Measurements from ENCODE around the gene ARHGAP30.
"Not testable (repeated sequence)": the region's sequence is repeated elsewhere in the genome, so short reads cannot be mapped to it uniquely, and the experiment has no call there.

Gene ARHGAP30

DNA sequence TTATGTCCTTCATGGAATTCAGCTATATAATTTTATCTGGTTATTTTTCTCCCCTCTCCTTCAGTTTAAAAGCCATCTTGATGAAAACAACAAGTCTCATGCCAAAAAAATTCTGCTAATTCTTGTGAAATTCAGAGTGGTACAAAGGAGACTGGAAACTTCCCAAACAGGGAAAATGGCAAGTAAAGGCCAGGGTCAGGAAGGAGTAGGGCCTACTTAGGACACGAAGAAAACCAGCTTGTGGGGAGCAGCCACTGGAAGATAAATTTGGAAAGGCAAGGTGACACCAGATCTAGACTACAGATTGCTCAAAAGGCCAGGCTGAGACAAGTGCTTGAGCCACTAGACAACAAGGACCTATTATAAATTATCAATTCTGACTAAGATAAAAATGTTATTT lies 37.3 kb downstream of the ARHGAP30 start:
- DNase-seq (ENCODE audit: low read depth, low spot score), result no peak
- in situ Hi-C loops (cut with HindIII; ENCODE audit: low sequenced_read_pairs), result loop anchor here (25.0 kb wide), 1 partner anchor 105 kb away; the partner anchor contains the start of gene DEDD
- no peak for TF ChIP-seq CTCF (IDR thresholded peaks at IDR 0.05; ENCODE audit: low read depth, low read length)
- H3K4me3 ChIP-seq (ENCODE audit: low read depth, low read length), result no peak overlapping the region

GRCh38 chr1:161031874-161032273 lies 37.8 kb downstream of the ARHGAP30 start:
- in situ Hi-C loops (cut with HindIII; ENCODE audit: low sequenced_read_pairs), result loop anchor here (25.0 kb wide), 1 partner anchor 105 kb away; the partner anchor contains the start of gene DEDD
- no peak for DNase-seq (ENCODE audit: low read depth, low spot score)
- no peak for TF ChIP-seq CTCF (IDR thresholded peaks at IDR 0.05; ENCODE audit: low read depth, low read length)
- no peak overlapping the region for H3K4me3 ChIP-seq (ENCODE audit: low read depth, low read length)

- not testable (repeated sequence) for DNase-seq (ENCODE audit: low read depth, low spot score); H3K4me3 ChIP-seq (ENCODE audit: low read depth, low read length)
- in situ Hi-C loops (cut with HindIII; ENCODE audit: low sequenced_read_pairs), result loop anchor here (25.0 kb wide), 1 partner anchor 108 kb away; the partner anchor contains the start of gene DEDD
Observed at GRCh38 chr1:161029466-161029865, 40.2 kb downstream of the ARHGAP30 start.

GRCh38 chr1:161026954-161027353 lies 42.7 kb downstream of the ARHGAP30 start:
- not testable (repeated sequence) for DNase-seq (ENCODE audit: low read depth, low spot score); H3K4me3 ChIP-seq (ENCODE audit: low read depth, low read length)
- in situ Hi-C loops (cut with HindIII; ENCODE audit: low sequenced_read_pairs), result loop anchor here (25.0 kb wide), 1 partner anchor 110 kb away; the partner anchor contains the start of gene DEDD

- in situ Hi-C loops (cut with HindIII; ENCODE audit: low sequenced_read_pairs); H3K4me3 ChIP-seq (ENCODE audit: low read depth, low read length); DNase-seq (ENCODE audit: low read depth, low spot score): not testable (repeated sequence)
Observed at GRCh38 chr1:161022432-161022831, 47.3 kb downstream of the ARHGAP30 start.

- no peak for TF ChIP-seq CTCF (IDR thresholded peaks at IDR 0.05; ENCODE audit: low read depth, low read length)
- no peak for DNase-seq (ENCODE audit: low read depth, low spot score)
- in situ Hi-C loops (cut with HindIII; ENCODE audit: low sequenced_read_pairs), result no loop called here
- H3K4me3 ChIP-seq (ENCODE audit: low read depth, low read length), result no peak overlapping the region
Observed at GRCh38 chr1:161021970-161022353, 47.7 kb downstream of the ARHGAP30 start.

GRCh38 chr1:161021165-161021969 lies 48.3 kb downstream of the ARHGAP30 start:
- DNase-seq (ENCODE audit: low read depth, low spot score), result no peak
- TF ChIP-seq CTCF (IDR thresholded peaks at IDR 0.05; ENCODE audit: low read depth, low read length), result no peak
- in situ Hi-C loops (cut with HindIII; ENCODE audit: low sequenced_read_pairs), result no loop called here
- H3K4me3 ChIP-seq (ENCODE audit: low read depth, low read length), result peak overlapping the region; percentile 51

DNA sequence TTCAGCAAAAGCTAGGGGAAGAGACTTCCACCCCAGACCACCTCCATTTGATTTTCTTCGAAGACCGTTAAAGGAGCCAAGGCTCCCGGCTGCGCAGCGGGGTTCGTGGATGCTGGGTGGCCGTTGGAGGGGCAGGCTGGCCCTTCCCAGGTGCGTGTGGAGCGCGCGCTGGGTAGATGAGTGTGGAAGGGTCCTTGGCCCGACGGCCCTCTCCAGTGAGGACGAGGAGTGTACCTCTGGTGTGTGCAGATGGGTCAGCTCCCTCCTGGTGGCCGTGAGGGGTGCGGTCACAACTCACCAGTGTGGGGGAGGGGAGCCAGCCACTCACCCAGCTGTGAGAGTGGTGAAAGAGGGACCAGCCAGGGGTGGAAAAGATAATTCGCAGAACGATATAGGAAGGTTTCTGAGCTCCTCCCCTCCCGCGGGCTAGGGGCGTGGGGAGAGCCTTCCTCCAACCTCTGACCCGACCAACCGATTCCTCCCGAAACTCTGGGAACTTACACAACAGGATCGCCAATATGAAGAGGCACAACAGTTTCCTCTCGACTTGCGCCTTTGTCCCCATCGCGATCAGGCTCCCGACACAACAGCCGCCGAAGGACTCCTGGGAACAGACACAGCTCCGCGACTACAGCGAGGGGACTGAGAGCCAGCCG lies 49.1 kb downstream of the ARHGAP30 start, which contains the start of gene F11R:
TSS of gene F11R (minus strand) at position 644 of the 656 bp plus-strand sequence. CDS start at position 565, 79 bp downstream.
- in situ Hi-C loops (cut with HindIII; ENCODE audit: low sequenced_read_pairs), result no loop called here
- no peak for DNase-seq (ENCODE audit: low read depth, low spot score)
- peak within 1 kb of the TSS; percentile 51 for H3K4me3 ChIP-seq (ENCODE audit: low read depth, low read length)
- TF ChIP-seq CTCF (IDR thresholded peaks at IDR 0.05; ENCODE audit: low read depth, low read length), result no peak

All from astrocyte of the spinal cord (primary cell).